HG02642 (cell line): Measurements from ENCODE around the gene TSGA10.
A peak's percentile ranks its signal among the peaks of the same experiment; 100 is the strongest.
"Not testable (repeated sequence)": the region's sequence is repeated elsewhere in the genome, so short reads cannot be mapped to it uniquely, and the experiment has no call there.

Experiments
- ATAC-seq: cut with Tn5 transposase; IDR thresholded peaks from one replicate; pipeline ENCODE4 v1.9.1; 2021; ENCODE audit warnings: mild to moderate bottlenecking; ENCODE audit not compliant: unreplicated experiment, poor library complexity

The TSGA10 gene

GRCh38 chr2:99154643-99155536, at the start of gene TSGA10, which contains the start of gene LIPT1:
TSS of gene TSGA10 (minus strand) at chr2:99154942. CDS start at chr2:99109439, 45,503 bp downstream.
TSS of gene LIPT1 (plus strand) at chr2:99154967. CDS start at chr2:99161958, 6,991 bp downstream.
- ATAC-seq = peak; percentile 97

DNA sequence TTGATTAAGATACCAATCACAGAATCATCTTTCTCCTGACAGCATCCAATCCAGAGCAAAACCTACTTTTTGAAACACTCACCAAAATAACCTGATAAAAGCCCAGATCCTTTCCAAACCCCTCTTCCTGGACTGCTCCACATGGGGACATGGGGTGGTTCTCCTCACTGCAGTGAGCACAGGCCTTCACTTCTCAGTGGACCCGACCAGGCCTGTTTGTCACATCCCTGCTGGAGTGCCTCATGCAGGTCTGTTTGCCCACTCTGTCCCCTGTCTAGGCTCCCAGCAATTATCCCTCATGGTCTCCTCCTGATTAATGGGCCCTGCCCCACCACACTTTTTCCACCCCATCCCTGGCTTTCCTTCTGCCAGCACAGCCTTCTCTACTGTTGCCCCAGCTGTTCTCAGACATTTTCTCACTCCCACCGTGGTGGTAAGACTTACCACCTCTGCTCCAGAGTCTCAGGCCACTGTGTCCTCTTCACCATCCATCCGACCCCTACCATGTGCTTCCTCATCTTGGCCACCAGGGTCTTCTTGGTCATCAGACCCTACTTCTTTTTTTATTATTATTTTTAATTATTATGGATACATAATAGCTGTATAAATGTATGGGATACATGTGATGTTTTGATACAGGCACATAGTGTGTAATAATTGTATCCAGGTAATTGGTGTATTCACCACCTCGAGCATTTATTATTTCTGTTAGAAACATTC, 47.4 kb upstream of the TSGA10 start:
- no peak for ATAC-seq

DNA sequence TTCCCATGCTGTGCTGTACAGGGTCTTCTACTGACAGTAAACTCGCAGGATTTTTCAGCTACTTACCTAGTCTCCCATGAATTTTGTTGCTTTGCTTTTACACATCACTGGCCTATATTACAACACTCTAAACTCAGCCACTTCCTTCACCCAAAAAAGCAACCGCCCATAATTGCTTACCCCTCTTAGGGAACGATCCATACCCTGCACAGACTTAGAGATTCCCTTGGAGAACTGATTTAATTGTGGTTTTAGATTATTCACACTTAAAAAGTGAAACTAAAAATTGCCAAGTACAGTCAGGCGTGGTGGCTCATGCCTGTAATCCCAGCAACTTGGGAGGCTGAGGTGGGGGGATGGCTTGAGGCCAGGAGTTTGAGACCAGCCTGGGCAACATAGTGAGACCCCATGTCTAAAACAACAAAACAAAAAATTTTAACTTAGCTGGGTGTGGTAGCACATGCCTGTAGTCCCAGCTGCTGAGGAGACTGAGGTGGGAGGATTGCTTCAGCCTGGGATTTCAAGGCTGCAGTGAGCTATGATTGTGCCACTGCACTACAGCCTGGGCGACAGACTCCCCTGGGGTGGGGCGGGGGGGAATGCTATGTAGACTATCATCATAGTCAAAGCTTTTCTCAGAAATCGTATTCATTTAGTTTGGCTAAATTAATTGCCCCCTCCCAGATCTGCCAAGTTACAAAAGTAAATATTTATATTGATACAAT, 45.5 kb upstream of the TSGA10 start:
- no peak for ATAC-seq

GRCh38 chr2:99198103-99198841, 43.5 kb upstream of the TSGA10 start:
- ATAC-seq = no peak

DNA sequence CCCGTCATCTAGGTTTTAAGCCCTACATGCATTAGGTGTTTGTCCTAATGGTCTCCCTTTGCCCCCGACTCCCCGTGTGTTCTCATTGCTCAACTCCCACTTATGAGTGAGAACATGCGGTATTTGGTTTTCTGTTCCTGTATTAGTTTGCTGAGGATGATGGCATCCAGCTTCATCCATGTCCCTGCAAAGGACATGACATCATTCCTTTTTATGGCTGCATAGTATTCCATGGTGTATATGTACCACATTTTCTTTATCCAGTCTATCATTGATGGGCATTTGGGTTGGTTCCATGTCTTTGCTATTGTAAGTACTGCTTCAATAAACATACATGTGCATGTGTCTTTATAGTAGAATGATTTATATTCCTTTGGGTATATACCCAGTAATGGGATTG, 37.6 kb upstream of the TSGA10 start:
- not testable (repeated sequence) for ATAC-seq

DNA sequence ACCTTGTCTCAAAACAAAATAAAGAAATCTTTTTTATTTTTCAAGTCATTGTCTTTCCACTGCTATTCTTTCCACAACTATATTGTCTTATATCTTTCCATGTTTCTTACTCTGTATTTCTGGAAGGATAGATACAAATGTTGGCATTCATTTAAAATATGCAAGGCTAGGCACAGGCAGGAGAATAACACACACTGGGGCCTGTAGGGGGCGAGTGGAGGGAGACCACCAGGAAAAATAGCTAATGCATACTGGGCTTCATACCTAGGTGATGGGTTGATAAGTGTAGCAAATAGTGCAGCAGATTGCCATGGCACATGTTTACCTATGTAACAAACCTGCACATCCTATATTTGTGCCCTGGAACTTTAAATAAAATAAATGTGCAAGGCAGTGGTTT, 35.8 kb upstream of the TSGA10 start:
- ATAC-seq = no peak

DNA sequence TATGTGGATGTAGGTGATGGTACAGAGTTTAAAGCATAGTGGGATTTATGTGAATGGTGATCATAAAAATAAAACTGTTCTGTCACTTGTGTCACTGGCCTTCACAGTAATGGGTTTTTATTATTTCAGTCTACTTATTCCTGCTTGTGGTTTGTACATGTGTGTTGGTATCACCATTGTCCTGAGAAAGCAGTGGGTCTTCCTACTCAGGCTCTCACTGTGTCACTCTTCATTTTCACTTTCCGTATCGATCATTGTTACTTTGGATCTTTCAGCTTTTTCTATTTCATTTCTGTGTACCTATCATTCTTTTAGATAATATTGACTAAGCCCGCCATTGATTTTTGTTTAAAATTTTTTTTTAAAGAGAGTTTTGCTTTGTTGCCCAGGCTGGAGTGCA, 33.6 kb upstream of the TSGA10 start:
- ATAC-seq = no peak

DNA sequence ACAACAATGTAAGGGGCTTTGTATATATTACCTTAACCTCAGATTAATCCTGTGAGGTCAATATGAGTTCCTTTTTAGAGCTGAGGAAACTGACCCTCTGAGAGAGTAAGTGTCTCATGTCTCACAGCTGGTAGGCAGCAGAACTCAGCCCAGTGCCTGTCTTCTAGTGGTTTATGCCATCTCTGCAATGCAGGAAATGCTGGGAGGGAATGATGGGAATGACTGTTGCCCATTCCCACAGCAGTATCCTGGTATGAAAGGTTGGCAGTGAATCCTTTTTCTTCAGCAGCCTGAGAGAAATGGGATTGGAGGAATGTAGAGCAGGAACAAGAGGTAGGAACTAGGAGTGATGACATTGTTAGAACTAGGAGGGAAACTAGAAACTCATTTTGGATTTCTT, 32.3 kb upstream of the TSGA10 start:
- no peak for ATAC-seq

DNA sequence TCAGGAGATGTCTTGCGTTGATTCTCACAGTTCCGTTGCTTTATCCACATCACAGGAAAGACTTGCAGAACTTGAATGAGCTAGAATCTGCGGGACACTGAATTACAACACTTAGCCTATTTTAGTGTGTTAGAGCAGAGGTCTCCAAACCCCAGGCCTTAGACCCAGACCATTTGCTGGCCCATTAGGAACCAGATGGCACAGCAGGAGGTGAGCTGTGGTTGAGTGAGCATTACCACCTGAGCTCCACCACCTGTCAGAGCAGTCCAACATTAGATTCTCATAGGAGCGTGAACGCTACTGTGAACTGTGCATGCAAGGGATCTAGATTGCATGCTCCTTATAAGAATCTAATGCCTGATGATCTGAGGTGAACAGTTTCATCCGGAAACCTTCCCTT, 30.1 kb upstream of the TSGA10 start:
- no peak for ATAC-seq

GRCh38 chr2:99183025-99183424, 28.3 kb upstream of the TSGA10 start:
- no peak for ATAC-seq

- no peak for ATAC-seq
Measured at GRCh38 chr2:99181624-99182000, 26.9 kb upstream of the TSGA10 start.

DNA sequence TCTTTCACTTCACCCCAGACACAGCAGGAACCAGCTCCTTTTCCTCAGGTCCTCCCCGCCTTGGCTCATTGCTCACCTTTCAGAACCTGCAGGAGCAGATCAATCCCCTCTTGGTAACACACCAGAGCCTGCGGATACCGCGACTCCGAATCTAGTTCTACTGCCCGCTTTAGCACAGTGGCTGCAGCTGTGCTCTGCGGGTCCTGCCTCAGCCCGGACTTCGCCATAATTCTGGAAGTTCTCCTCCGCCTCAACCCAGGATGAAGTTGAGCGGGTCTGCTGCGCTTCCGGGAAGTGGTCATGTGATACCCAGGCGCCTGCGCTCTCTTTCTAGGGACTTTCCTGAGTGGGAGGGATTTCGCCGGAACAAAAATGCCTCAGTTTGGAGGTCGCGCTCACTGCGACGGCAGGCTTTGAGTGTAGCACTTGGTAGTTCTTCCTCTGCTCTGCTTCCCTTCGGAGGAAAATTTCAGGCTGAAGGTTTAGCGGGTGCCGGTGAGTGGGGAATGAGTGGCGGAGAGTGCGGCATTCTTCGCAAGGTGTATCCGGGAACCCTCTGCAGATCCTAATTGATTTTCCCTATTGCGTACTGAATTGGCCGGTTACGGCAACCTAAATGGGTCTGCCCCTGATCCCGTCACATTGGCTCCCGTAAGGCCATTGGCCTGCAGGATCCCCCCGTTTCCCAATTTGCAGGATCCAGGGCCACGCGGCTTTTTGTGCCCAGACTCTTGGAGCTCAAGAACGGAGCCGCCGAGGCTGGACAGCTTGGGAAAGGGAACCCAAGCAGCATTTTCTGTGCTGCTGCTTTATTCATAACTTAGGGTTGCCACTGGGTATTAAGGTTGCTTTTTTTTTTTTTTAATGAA, 26.2 kb upstream of the TSGA10 start, which contains the start of the genes MITD1 and MRPL30:
Gene MITD1, minus strand, starts transcription at position 304 of the 869 bp plus-strand sequence. Its CDS starts 77 bp downstream, at position 227.
Gene MRPL30, plus strand, starts transcription at position 430 of the 869 bp plus-strand sequence. CDS start 5,020 bp downstream, outside the sequence.
- ATAC-seq = peak; percentile 96

GRCh38 chr2:99171377-99172140, 16.8 kb upstream of the TSGA10 start:
- ATAC-seq = no peak

DNA sequence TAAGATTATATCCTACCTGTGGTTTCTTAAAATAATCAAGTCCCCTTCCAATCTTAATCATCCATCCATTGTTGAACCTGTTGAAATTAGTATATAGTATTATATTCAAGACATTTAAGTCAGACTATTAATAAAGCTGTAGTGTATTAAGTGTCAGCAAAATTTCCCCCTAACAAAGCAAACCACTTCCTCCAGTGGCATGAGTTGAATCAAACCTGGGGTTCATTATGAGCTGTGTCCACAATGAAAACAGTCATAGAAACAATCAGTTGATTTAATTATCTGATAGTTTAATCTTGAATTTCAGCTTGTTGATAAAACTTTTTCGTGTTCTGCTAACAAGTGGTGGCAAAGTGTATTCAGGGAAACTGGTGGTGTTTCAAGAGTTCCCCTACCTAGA, 14.8 kb upstream of the TSGA10 start:
- ATAC-seq = no peak

- ATAC-seq = no peak
Measured at GRCh38 chr2:99166218-99166617, 11.5 kb upstream of the TSGA10 start.

- ATAC-seq = no peak
Measured at GRCh38 chr2:99159594-99159993, 4.9 kb upstream of the TSGA10 start.

DNA sequence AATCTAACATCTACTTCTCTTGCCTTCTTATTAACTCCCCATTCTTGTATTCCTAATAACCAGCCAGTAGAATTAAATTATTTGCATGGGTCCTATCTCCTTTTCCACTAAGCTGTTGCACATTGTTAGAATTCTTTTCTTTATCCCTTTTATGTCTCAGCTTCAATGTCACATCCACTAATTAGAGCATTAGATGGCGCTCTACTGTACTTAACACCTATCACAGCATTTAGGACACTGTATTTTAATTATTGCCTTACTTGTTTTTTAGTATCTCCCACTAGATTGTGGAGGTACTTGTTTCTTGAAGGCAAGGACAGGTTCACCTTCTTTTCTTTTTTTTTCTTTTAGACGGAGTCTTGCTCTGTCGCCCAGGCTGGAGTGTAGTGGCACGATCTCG, 3.9 kb upstream of the TSGA10 start:
- ATAC-seq = no peak

- ATAC-seq = no peak
Measured at GRCh38 chr2:99156891-99157290, 2.1 kb upstream of the TSGA10 start.
